Lower leg skin (tissue), 4 donors: ENCODE measurements around the gene NFIA. TPM values are rescaled to one million over a fixed set of nuclear protein-coding genes. Genes with fewer than 3 reads are reported as not detected.

ENCODE experiments used
- DNase-seq, 2 donors: peaks; one replicate each; pipeline ENCODE4 v3.0.0-alpha.2; 2019; ENCODE audit warnings: low spot score in 2 of 2
- H3K4me3 ChIP-seq: fragments of 200-600 bp; sonication (generic); 2 replicates; pipeline ENCODE4 v1.5.1; 2017; ENCODE audit warnings: mild to moderate bottlenecking, low read depth; ENCODE audit not compliant: poor library complexity, severe bottlenecking
- CTCF ChIP-seq, 3 donors: fragments of 450-650 bp; IDR thresholded peaks; one replicate each; pipeline ENCODE4 v1.5.1; 2016; ENCODE audit warnings: antibody characterized with exemption in 3 of 3, mild to moderate bottlenecking in 3 of 3, moderate library complexity in 2 of 3
- POLR2A ChIP-seq, 2 donors: fragments of 450-650 bp; IDR thresholded peaks; one replicate each; pipeline ENCODE4 v1.6.1; 2016 to 2017; ENCODE audit warnings: antibody characterized with exemption in 2 of 2, mild to moderate bottlenecking in 1 of 2, moderate library complexity in 1 of 2
- WGBS, 2 donors: methylation state at CpG; one replicate each; pipeline ENCODE4 v1.1.5; 2018; 5-methylcytosine and 5-hydroxymethylcytosine counted together
- intact Hi-C: fragments of 100-400 bp; cut with DNase I; formaldehyde crosslinking; loops from one replicate; pipeline ENCODE4 v1.15.0; 2023; ENCODE audit warnings: low total_unique reads
- total RNA-seq, 4 donors: library from RNA; depleted of rRNA; stranded (reverse); fragments of >200 nt; gene quantifications; one replicate each; pipeline ENCODE4 v1.1.0, GENCODE V29; 2016

Gene NFIA
- total RNA-seq, 4 donors from 2014 or later: 26.0 to 32.5 (median 30.3) TPM

DNA sequence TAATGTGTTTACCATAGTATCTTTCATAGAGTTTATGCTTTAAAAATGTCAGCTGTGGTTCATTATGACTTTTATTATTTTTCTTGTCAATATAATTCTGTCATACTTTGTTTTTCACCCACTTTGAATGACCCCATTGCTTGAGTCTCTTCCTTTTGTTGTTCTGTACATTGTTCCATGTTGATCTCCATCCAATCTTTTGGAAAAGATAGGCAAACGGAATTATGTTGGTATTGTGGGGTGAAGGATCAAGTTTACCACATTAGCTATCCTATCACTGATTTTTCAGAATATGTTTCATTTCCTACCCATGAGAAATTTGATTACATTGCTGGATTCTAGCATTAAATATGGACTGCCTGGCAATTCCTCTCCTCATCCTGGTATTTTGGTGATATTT lies 196.6 kb downstream of the NFIA start:
- intact Hi-C loops: no loop called here
- no peak for TF ChIP-seq CTCF (IDR thresholded peaks at IDR 0.05)
- no peak for TF ChIP-seq POLR2A (IDR thresholded peaks at IDR 0.05)
- WGBS, 2 donors: 73 to 88% methylated on average over 1 of the region's 1 CpG
- no peak overlapping the region for H3K4me3 ChIP-seq
- DNase-seq: no peak

GRCh38 chr1:61279570-61279969 lies 197.2 kb downstream of the NFIA start:
- intact Hi-C loops: no loop called here
- WGBS, 2 donors: 65 to 71% methylated on average over 4 of the region's 4 CpGs
- H3K4me3 ChIP-seq: no peak overlapping the region
- DNase-seq: no peak
- TF ChIP-seq CTCF (IDR thresholded peaks at IDR 0.05) (no peak), POLR2A (IDR thresholded peaks at IDR 0.05) (no peak)

DNA sequence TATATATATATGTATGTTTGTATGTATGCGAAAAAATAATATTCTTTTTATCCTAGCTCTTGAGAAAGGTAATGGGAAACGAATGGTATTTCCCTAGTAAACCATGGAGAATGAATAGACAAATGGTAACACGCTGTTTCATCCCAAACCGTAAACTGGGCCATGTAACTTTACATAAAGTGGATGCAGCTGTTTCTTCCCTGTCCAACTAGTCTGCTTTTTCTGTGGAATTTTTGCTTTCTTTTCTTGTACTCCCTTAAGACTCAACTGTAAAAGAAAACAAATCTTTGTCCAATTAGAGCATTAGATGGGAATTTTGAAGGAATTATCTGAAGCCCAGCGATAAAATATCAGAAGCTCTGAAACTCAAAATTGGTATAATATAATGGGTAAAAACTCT lies 198.1 kb downstream of the NFIA start:
- no peak overlapping the region for H3K4me3 ChIP-seq
- 59 to 70% methylated on average over 5 of the region's 5 CpGs for WGBS, 2 donors
- intact Hi-C loops: no loop called here
- DNase-seq: no peak
- TF ChIP-seq POLR2A (IDR thresholded peaks at IDR 0.05) (no peak), CTCF (IDR thresholded peaks at IDR 0.05) (no peak)

GRCh38 chr1:61282387-61282786 lies 200.0 kb downstream of the NFIA start:
- no peak for DNase-seq
- intact Hi-C loops: no loop called here
- no peak overlapping the region for H3K4me3 ChIP-seq
- 64 to 80% methylated on average over 3 of the region's 3 CpGs for WGBS, 2 donors
- no peak for TF ChIP-seq POLR2A (IDR thresholded peaks at IDR 0.05)
- no peak for TF ChIP-seq CTCF (IDR thresholded peaks at IDR 0.05)

DNA sequence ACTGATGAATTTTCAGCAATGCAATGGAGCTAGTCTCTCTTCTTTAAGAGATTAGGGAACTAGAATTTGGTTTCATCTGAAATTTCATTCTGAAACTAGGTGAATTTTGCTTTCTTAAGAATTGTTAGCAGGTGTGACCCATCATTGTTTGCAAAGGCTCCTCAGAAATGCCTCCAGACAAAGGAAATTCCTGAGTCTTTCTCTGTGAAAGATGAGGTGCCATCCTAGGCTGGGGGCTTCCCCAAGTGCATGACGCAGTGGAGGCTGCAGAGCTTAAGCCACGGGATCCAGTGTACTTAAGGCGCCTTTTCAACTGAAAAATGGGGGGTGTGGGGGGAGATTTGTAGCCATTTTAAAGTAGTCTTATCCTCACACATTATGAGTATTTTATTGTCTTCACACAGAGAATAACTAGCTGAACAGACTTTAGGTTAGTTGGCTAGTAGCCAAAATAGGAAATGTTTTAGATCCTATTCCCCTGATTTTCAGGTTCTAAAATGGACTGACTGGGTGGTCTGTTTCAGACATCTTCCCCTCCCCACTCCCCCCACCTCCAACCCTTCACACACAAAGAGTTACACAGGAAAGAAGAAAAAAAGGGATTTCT lies 202.0 kb downstream of the NFIA start:
- WGBS, 2 donors: 95 to 96% methylated on average over 3 of the region's 3 CpGs
- no peak for DNase-seq
- H3K4me3 ChIP-seq: no peak overlapping the region
- TF ChIP-seq POLR2A (IDR thresholded peaks at IDR 0.05) (no peak), CTCF (IDR thresholded peaks at IDR 0.05) (no peak)
- intact Hi-C loops: no loop called here

GRCh38 chr1:61284936-61285335 lies 202.6 kb downstream of the NFIA start:
- intact Hi-C loops: no loop called here
- no peak for TF ChIP-seq CTCF (IDR thresholded peaks at IDR 0.05)
- TF ChIP-seq POLR2A (IDR thresholded peaks at IDR 0.05): no peak
- H3K4me3 ChIP-seq: no peak overlapping the region
- no peak for DNase-seq
- WGBS, 2 donors: 89 to 94% methylated on average over 5 of the region's 5 CpGs
